Panc1 (cell line): ENCODE data around the gene SLC27A5. TPM values are rescaled to one million over a fixed set of nuclear protein-coding genes. Genes with fewer than 3 reads are reported as not detected.

ENCODE experiments used
- ATAC-seq: fragments of 200-7000 bp; cut with Tn5 transposase; 2 replicates; pipeline ENCODE4 v1.9.1; 2020; ENCODE audit warnings: mild to moderate bottlenecking, moderate library complexity
- BruUV-seq: library from RNA; stranded (reverse); fragments of 400-500 nt; replicated peaks from 2 replicates; lab custom pipeline; 2021; lab: Mats Ljungman, UMichigan
- CTCF ChIA-PET: fragments of 300-600 bp; sonication (Branson Sonifier 250); formaldehyde crosslinking; loops from one replicate; lab custom pipeline; 2022; ENCODE audit warnings: antibody characterized with exemption; lab: Charles Lee
- POLR2A ChIA-PET: fragments of 300-600 bp; sonication (Branson Sonifier 250); formaldehyde crosslinking; loops from one replicate; lab custom pipeline; 2022; ENCODE audit warnings: antibody characterized with exemption; lab: Charles Lee
- DNase-seq: peaks from one replicate; pipeline ENCODE4 v3.0.0-alpha.2; 2010; ENCODE audit warnings: low read depth, low spot score
- H3K27ac ChIP-seq: 2 replicates; pipeline ENCODE4 v1.5.1; 2011; ENCODE audit warnings: mild to moderate bottlenecking, low read length, inconsistent platforms
- H3K27me3 ChIP-seq: fragments of 200-500 bp; sonication (Bioruptor generic); 2 replicates; pipeline ENCODE4 v1.6.0; 2014; ENCODE audit warnings: low read length, inconsistent platforms; ENCODE audit not compliant: control insufficient read depth, insufficient read depth
- H3K36me3 ChIP-seq: fragments of 200-500 bp; sonication (Bioruptor generic); 2 replicates; pipeline ENCODE4 v1.5.1; 2014; ENCODE audit warnings: inconsistent platforms, mild to moderate bottlenecking, low read length, moderate library complexity; ENCODE audit not compliant: control insufficient read depth, insufficient read depth
- H3K4me1 ChIP-seq: 2 replicates; pipeline ENCODE4 v1.5.1; 2011; ENCODE audit warnings: inconsistent platforms, mild to moderate bottlenecking, low read length, moderate library complexity; ENCODE audit not compliant: control insufficient read depth, insufficient read depth
- H3K4me3 ChIP-seq, 2 experiments: 2 replicates each; pipeline ENCODE4 v1.5.1; 2011 to 2012; ENCODE audit warnings: low read depth in 2 of 2, low read length in 2 of 2, mild to moderate bottlenecking in 2 of 2, inconsistent platforms in 1 of 2, moderate library complexity in 1 of 2
- H3K9me3 ChIP-seq: fragments of 200-500 bp; sonication (Bioruptor generic); 2 replicates; pipeline ENCODE4 v1.5.1; 2014; ENCODE audit warnings: low read depth, mild to moderate bottlenecking, inconsistent platforms, low read length, moderate library complexity; ENCODE audit not compliant: control insufficient read depth, insufficient read depth
- CTCF ChIP-seq: fragments of 450-650 bp; IDR thresholded peaks from 2 replicates; pipeline ENCODE4 v1.5.1; 2017; ENCODE audit warnings: mild to moderate bottlenecking
- POLR2AphosphoS5 ChIP-seq: IDR thresholded peaks from 2 replicates; pipeline ENCODE4 v1.6.1; 2012; ENCODE audit warnings: mild to moderate bottlenecking, low read depth, low read length, moderate library complexity
- REST ChIP-seq, 2 experiments: IDR thresholded peaks; 2 replicates each; pipeline ENCODE4 v1.6.1; 2011 to 2012; ENCODE audit warnings: low read depth in 2 of 2, control low read depth in 1 of 2, low read length in 1 of 2, mild to moderate bottlenecking in 1 of 2, moderate library complexity in 1 of 2; ENCODE audit not compliant: insufficient read depth in 1 of 2
- SIN3A ChIP-seq: IDR thresholded peaks from 2 replicates; pipeline ENCODE4 v1.6.1; 2012; ENCODE audit warnings: low read depth, mild to moderate bottlenecking, low read length, moderate library complexity, borderline replicate concordance; ENCODE audit not compliant: insufficient read depth
- TCF7L2 ChIP-seq: IDR thresholded peaks from 2 replicates; pipeline ENCODE4 v1.6.1; 2011; ENCODE audit warnings: mild to moderate bottlenecking, low read depth, low read length, inconsistent platforms
- in situ Hi-C: cut with HindIII; loops from 2 replicates; pipeline ENCODE4 v1.10.0; 2016; ENCODE audit warnings: low sequenced_read_pairs, low pct_unique_long_range_greater_than_20kb
- intact Hi-C: fragments of 100-400 bp; cut with micrococcal nuclease; formaldehyde crosslinking; loops from one replicate; pipeline ENCODE4 v1.10.0; 2022; ENCODE audit not compliant: unreplicated experiment
- total RNA-seq: library from RNA; stranded (reverse); gene quantifications from one replicate; pipeline ENCODE4 v1.2.1, GENCODE V29; 2021; ENCODE audit not compliant: unreplicated experiment

Gene SLC27A5
- total RNA-seq, 1 experiment from 2014 or later = 10.7 TPM

GRCh38 chr19:58551577-58552471, 40.0 kb upstream of the SLC27A5 start:
- TSS peak; percentile 85 for BruUV-seq

GRCh38 chr19:58551123-58551497, 39.3 kb upstream of the SLC27A5 start:
- ATAC-seq (no peak), DNase-seq (no peak)
- no peak overlapping the region for H3K4me3 ChIP-seq
- H3K27me3 ChIP-seq = no peaks in the 10 kb centered on the region
- no peaks in the 10 kb centered on the region for H3K9me3 ChIP-seq
- CTCF ChIA-PET = interaction anchor here (0.5 kb wide), 1 partner anchor 67 kb away, joined by 4 read pairs; no protein-coding TSS in a partner anchor
- peaks cover 36% of the 10 kb centered on the region for H3K36me3 ChIP-seq
- intact Hi-C loops = no loop called here
- H3K27ac ChIP-seq = no peak overlapping the region
- peaks cover 29% of the 10 kb centered on the region for H3K4me1 ChIP-seq
- in situ Hi-C loops = no loop called here
- no TSS peak for BruUV-seq
- POLR2A ChIA-PET = no interaction called here
- TF ChIP-seq CTCF (no peak), SIN3A (no peak), TCF7L2 (no peak), POLR2AphosphoS5 (no peak; the same call in 1 of the 2 replicates)

More at GRCh38 chr19:58551577-58552471, 40.0 kb upstream of the SLC27A5 start:
- intact Hi-C loops (no loop called here), in situ Hi-C loops (no loop called here)
- ChIA-PET POLR2A (no interaction called here), CTCF (interaction anchor here (0.5 kb wide), 1 partner anchor 68 kb away, joined by 4 read pairs; no protein-coding TSS in a partner anchor)
- H3K27me3 ChIP-seq = no peaks in the 10 kb centered on the region
- ATAC-seq (no peak), DNase-seq (no peak)
- TF ChIP-seq TCF7L2 (no peak), REST (IDR thresholded peaks at IDR 0.05; ENCODE audit: insufficient read depth in 1 of 2, low read depth in 2 of 2, low read length in 1 of 2) (no peak), POLR2AphosphoS5 (no peak; the same call in 1 of the 2 replicates), SIN3A (no peak), CTCF (no peak)
- peaks cover 32% of the 10 kb centered on the region for H3K4me1 ChIP-seq
- H3K4me3 ChIP-seq = no peak overlapping the region
- H3K9me3 ChIP-seq = no peaks in the 10 kb centered on the region
- peaks cover 36% of the 10 kb centered on the region for H3K36me3 ChIP-seq
- H3K27ac ChIP-seq = no peak overlapping the region
